ENCODE data around the gene AIMP1.

Gene AIMP1

DNA sequence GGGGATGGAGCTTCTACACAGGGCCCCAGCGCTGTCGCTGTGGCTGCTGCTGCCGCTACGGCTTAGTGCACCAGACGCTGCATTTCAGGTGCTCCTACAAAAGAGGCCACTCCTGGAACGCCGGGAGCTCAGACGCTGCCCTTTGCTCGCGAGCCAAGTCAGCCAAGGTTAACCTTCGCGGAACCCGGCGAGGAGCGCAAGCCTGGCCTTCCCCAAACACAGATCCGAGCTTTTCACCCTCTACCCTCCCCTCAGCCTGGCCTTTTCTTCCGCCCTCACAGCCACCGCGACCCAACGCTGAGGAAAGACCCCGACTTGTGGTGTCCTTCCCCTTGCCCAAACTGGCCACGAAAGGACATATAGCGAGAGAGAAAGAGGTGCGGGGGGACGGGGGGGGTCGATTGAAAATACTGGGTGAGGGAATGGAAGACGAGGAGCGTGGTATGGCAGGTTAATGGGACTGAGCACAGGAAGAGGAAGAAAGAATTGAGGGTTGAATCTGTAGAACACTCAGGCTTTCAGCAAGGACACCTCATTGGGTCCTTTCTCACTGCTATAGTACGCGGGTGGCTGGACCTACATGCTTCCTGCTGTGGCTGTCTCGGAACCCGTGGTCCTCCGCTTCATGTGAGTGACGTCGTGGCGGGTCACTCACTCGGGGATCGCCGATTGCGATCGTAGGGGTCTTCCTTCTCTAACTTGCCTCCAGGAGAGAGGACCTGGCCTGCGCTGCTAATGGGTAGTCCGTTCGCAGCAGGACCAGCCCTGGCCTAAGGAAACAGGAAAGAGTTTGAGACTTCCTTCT, at the start of gene AIMP1, which contains the start of gene TBCK:
Gene AIMP1 (plus strand): TSS at position 583 of the 805 bp plus-strand sequence. CDS start 8,460 bp downstream, outside the sequence.
Gene TBCK (minus strand): TSS at position 242 of the 805 bp plus-strand sequence. CDS start 7,249 bp downstream, outside the sequence.
- DNase-seq (ENCODE audit: extremely low read depth, low read depth): peak; percentile 79
- peak within 1 kb of the TSS; percentile 63 for H3K4me3 ChIP-seq (replicated peaks; ENCODE audit: low read depth, low read length)
- TF ChIP-seq, protein P1, sequence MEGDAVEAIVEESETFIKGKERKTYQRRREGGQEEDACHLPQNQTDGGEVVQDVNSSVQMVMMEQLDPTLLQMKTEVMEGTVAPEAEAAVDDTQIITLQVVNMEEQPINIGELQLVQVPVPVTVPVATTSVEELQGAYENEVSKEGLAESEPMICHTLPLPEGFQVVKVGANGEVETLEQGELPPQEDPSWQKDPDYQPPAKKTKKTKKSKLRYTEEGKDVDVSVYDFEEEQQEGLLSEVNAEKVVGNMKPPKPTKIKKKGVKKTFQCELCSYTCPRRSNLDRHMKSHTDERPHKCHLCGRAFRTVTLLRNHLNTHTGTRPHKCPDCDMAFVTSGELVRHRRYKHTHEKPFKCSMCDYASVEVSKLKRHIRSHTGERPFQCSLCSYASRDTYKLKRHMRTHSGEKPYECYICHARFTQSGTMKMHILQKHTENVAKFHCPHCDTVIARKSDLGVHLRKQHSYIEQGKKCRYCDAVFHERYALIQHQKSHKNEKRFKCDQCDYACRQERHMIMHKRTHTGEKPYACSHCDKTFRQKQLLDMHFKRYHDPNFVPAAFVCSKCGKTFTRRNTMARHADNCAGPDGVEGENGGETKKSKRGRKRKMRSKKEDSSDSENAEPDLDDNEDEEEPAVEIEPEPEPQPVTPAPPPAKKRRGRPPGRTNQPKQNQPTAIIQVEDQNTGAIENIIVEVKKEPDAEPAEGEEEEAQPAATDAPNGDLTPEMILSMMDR (IDR thresholded peaks at IDR 0.05; ENCODE audit: low read depth, low read length, missing control alignments): no peak

DNA sequence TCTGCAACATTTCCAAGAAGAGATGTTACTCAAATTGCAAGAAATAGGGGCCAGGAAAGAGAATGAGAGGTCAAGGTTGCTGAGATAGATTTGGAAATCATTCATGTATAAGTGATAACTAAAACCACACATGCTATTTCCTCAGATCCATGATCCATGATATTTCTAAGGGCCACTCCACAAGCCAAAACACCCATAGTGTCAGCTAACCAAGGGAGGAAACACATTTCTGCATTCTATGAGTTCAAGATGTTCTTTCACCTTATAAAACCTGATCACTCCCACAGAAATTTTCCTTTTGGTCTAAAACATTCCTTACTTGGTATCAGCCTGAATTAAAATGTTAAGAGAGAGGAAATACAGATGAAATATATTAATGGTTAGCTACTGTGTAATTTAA, 47.6 kb upstream of the AIMP1 start:
- TF ChIP-seq, protein P1 (IDR thresholded peaks at IDR 0.05; ENCODE audit: low read depth, low read length, missing control alignments): no peak
- H3K4me3 ChIP-seq (replicated peaks; ENCODE audit: low read depth, low read length): no peak overlapping the region
- peak; percentile 30 for DNase-seq (ENCODE audit: extremely low read depth, low read depth)

DNA sequence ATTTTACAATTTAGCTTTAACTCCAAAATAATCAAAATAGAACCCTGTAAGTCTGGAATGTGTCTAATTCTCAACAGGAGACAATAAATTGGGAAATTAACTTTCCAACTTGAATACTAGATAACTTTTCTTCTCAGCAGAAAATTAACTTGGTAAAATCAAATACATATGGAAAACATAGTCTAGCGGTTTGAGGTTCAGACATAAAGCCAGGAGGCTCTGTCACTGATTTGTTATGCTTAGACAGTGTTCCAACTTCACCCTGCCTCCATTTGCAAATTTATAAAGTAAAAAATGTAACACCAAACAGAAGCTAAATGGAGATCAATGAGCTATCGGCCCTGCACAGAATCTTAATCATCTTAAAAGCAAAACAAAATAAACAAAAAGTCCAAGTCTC, 46.6 kb upstream of the AIMP1 start:
- no peak overlapping the region for H3K4me3 ChIP-seq (replicated peaks; ENCODE audit: low read depth, low read length)
- no peak for DNase-seq (ENCODE audit: extremely low read depth, low read depth)
- TF ChIP-seq, protein P1 (IDR thresholded peaks at IDR 0.05; ENCODE audit: low read depth, low read length, missing control alignments): no peak

DNA sequence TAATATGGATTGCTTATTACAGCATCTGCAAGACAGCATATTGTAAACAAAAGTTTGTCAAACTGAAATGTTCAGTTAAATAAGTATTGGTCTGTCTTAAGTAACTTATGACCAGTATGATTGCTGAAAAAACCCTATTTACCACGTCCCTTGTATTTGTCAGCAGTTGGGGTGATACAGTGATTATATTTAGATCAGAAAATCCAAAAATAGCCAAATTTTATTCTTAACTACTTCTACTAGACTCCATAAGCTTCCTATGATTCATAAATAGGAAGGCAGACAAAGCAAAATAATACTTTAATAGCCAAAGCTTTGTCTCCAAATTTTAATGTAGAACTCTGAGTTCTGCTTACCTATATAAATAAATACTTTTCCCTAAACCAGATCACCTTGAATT, 45.6 kb upstream of the AIMP1 start:
- TF ChIP-seq, protein P1 (IDR thresholded peaks at IDR 0.05; ENCODE audit: low read depth, low read length, missing control alignments): no peak
- DNase-seq (ENCODE audit: extremely low read depth, low read depth): no peak
- H3K4me3 ChIP-seq (replicated peaks; ENCODE audit: low read depth, low read length): no peak overlapping the region

DNA sequence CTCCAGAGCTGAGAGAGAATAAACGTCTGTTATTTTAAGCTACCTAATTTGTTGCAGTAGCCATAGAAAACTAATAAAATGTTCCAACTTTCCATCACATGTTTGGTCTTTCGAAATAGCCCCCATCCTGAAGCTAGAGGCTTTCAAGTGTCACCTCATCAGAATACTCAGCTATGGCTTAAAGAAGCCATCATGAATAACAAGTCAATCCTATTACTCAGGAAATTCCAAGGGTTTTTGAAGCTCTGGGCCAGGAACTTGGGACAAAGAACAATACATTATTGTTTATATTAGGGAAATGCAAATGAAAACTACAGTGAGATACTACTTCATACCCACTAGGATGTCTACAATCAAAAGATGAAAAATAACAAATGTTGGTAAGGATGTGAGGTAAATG, 42.5 kb upstream of the AIMP1 start:
- TF ChIP-seq, protein P1 (IDR thresholded peaks at IDR 0.05; ENCODE audit: low read depth, low read length, missing control alignments): no peak
- no peak for DNase-seq (ENCODE audit: extremely low read depth, low read depth)
- H3K4me3 ChIP-seq (replicated peaks; ENCODE audit: low read depth, low read length): no peak overlapping the region

DNA sequence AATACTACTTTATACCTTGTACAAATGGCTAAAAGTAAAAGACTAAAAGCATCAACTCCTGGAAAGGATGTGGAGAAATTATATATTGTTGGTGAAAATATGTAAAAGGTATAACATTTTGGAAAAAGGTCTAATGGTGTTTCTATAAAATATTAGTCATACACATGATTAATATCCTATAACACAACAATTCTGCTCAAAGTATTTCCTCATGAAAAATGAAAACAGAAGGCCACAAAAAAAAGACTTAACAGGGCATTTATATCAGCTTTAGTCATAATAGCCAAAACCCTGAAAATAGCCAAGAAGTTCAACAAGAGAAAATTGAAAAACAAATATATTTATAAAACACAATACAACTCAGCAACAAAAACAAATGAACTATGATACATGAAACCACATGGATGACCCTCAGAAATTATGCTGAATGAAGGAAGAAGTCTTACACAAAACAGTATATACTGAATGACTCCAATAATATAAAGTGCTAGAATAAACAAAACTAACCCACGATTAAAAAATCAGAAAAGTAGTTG, 39.1 kb upstream of the AIMP1 start:
- DNase-seq (ENCODE audit: extremely low read depth, low read depth): no peak
- H3K4me3 ChIP-seq (replicated peaks; ENCODE audit: low read depth, low read length): no peak overlapping the region
- TF ChIP-seq, protein P1 (IDR thresholded peaks at IDR 0.05; ENCODE audit: low read depth, low read length, missing control alignments): no peak
